Activated CD4-positive, alpha-beta T cell treated with anti-CD3 and anti-CD28 coated beads, Interleukin-2, amount 50 U/mL, for 4 hours (primary cell): ENCODE measurements around the gene ZNF665.
A peak's percentile ranks its signal among the peaks of the same experiment; 100 is the strongest.
"Not testable (repeated sequence)": the region's sequence is repeated elsewhere in the genome, so short reads cannot be mapped to it uniquely, and the experiment has no call there.

ENCODE experiments used
- DNase-seq, 2 experiments: peaks; one replicate each; pipeline ENCODE4 v3.0.0-alpha.2; 2020

ZNF665 gene

GRCh38 chr19:53156850-53157249 is 36.3 kb downstream of the ZNF665 start:
- no peak for DNase-seq

GRCh38 chr19:53147645-53148044 is 45.5 kb downstream of the ZNF665 start:
- no peak for DNase-seq

- no peak for DNase-seq
These were observed 52.8 kb downstream of the ZNF665 start for GRCh38 chr19:53140351-53140750.

- no peak for DNase-seq
These were observed 56.7 kb downstream of the ZNF665 start for GRCh38 chr19:53136432-53136831.

GRCh38 chr19:53132141-53132991 is 60.8 kb downstream of the ZNF665 start, which contains the start of gene ZNF415:
Gene ZNF415, minus strand, starts transcription at chr19:53132910. Its CDS starts 10,234 bp downstream, at chr19:53122676.
- DNase-seq = peak in 1 of 2 experiments; percentile 8

- DNase-seq = no peak
These were observed 61.4 kb downstream of the ZNF665 start for GRCh38 chr19:53131727-53132126.

GRCh38 chr19:53131085-53131590 is 62.0 kb downstream of the ZNF665 start:
- no peak for DNase-seq

- DNase-seq = no peak
These were observed 62.7 kb downstream of the ZNF665 start for GRCh38 chr19:53130506-53130905.

GRCh38 chr19:53126733-53127526 is 66.2 kb downstream of the ZNF665 start:
- DNase-seq = not testable (repeated sequence)

GRCh38 chr19:53123400-53123799 is 69.8 kb downstream of the ZNF665 start:
- DNase-seq = no peak
